Measurements from ENCODE around the gene RSL24D1. TPM values are rescaled to one million over a fixed set of nuclear protein-coding genes. Genes with fewer than 3 reads are reported as not detected.

RSL24D1 gene
- total and polyA plus RNA-seq, 7 donors = 56.2 to 171 (median 106) TPM

- intact Hi-C loops (cut with DNase I) = no loop called here
- DNase-seq = no peak
- H3K4me3 ChIP-seq = no peak overlapping the region
- peaks cover 0 to 8% (median 3%) of the 10 kb centered on the region in 4 donors for H3K4me1 ChIP-seq
- H3K27ac ChIP-seq = no peak overlapping the region
- peaks cover 0 to 14% (median 5%) of the 10 kb centered on the region in 4 donors for H3K36me3 ChIP-seq
- no peaks in the 10 kb centered on the region for H3K9me3 ChIP-seq
- no peak for TF ChIP-seq CTCF (IDR thresholded peaks at IDR 0.05)
- no peak for TF ChIP-seq POLR2AphosphoS5 (IDR thresholded peaks at IDR 0.05)
- no peak for TF ChIP-seq EP300 (IDR thresholded peaks at IDR 0.05)
- no peak for TF ChIP-seq POLR2A (IDR thresholded peaks at IDR 0.05)
- no peaks in the 10 kb centered on the region for H3K27me3 ChIP-seq
- WGBS, 2 donors = 98 to 100% methylated on average over 1 of the region's 1 CpG
These were observed 5.5 kb upstream of the RSL24D1 start for GRCh38 chr15:55202206-55202605.

- Histone ChIP-seq H3K27ac (no peak overlapping the region), H3K4me1 (peaks cover 0 to 33% (median 26%) of the 10 kb centered on the region in 4 donors), H3K27me3 (no peaks in the 10 kb centered on the region), H3K36me3 (no peaks in the 10 kb centered on the region), H3K9me3 (no peaks in the 10 kb centered on the region), H3K4me3 (no peak overlapping the region)
- intact Hi-C loops (cut with DNase I) = loop anchor here (5.0 kb wide), 2 partner anchors 94 to 209 kb away; partner anchors contain the start of genes CCPG1 and PIERCE2
- no peak for TF ChIP-seq EP300 (IDR thresholded peaks at IDR 0.05)
- TF ChIP-seq POLR2AphosphoS5 (IDR thresholded peaks at IDR 0.05) = no peak
- no peak for TF ChIP-seq CTCF (IDR thresholded peaks at IDR 0.05)
- no peak for TF ChIP-seq POLR2A (IDR thresholded peaks at IDR 0.05)
- 98 to 99% methylated on average over 3 of the region's 3 CpGs for WGBS, 2 donors
- no peak for DNase-seq
These were observed 2.0 kb upstream of the RSL24D1 start for GRCh38 chr15:55198706-55199105.

- Histone ChIP-seq H3K27ac (peak overlapping the region; percentile 93 to 95 (median 94)), H3K4me3 (peak overlapping the region; percentile 81 to 93 (median 92)), H3K27me3 (no peaks in the 10 kb centered on the region), H3K36me3 (no peaks in the 10 kb centered on the region), H3K4me1 (peaks cover 0 to 38% (median 32%) of the 10 kb centered on the region in 4 donors), H3K9me3 (no peaks in the 10 kb centered on the region)
- TF ChIP-seq CTCF (IDR thresholded peaks at IDR 0.05) (no peak), EP300 (IDR thresholded peaks at IDR 0.05) (no peak), POLR2AphosphoS5 (IDR thresholded peaks at IDR 0.05) (no peak), POLR2A (IDR thresholded peaks at IDR 0.05) (no peak)
- WGBS, 2 donors = 58 to 65% methylated on average over 4 of the region's 4 CpGs
- DNase-seq = no peak
- intact Hi-C loops (cut with DNase I) = loop anchor here (5.0 kb wide), 2 partner anchors 95 to 210 kb away; partner anchors contain the start of genes CCPG1 and PIERCE2
These were observed 978 bp upstream of the RSL24D1 start for GRCh38 chr15:55197719-55198118.

- Histone ChIP-seq H3K27ac (peak overlapping the region; percentile 93 to 95 (median 94)), H3K4me3 (peak overlapping the region; percentile 81 to 93 (median 92)), H3K4me1 (peaks cover 0 to 38% (median 32%) of the 10 kb centered on the region in 4 donors), H3K36me3 (peaks cover 0 to 2% (median 0%) of the 10 kb centered on the region in 4 donors), H3K27me3 (no peaks in the 10 kb centered on the region), H3K9me3 (no peaks in the 10 kb centered on the region)
- DNase-seq = no peak
- intact Hi-C loops (cut with DNase I) = loop anchor here (5.0 kb wide), 2 partner anchors 95 to 210 kb away; partner anchors contain the start of genes CCPG1 and PIERCE2
- 0 to 1% methylated on average over 10 of the region's 10 CpGs for WGBS, 2 donors
- TF ChIP-seq EP300 (IDR thresholded peaks at IDR 0.05) = no peak
- no peak for TF ChIP-seq POLR2A (IDR thresholded peaks at IDR 0.05)
- TF ChIP-seq CTCF (IDR thresholded peaks at IDR 0.05) = no peak
- no peak for TF ChIP-seq POLR2AphosphoS5 (IDR thresholded peaks at IDR 0.05)
These were observed 593 bp upstream of the RSL24D1 start for GRCh38 chr15:55197362-55197705.

Data from sigmoid colon (tissue), 7 donors.